Measurements from ENCODE around the gene LRRC26.

GRCh38 chr9:137163805-137164204, 6.0 kb downstream of the LRRC26 start:
- no peak for TF ChIP-seq GATA3 (IDR thresholded peaks at IDR 0.05; ENCODE audit: low read depth, low read length)
- TF ChIP-seq GATA2 (IDR thresholded peaks at IDR 0.05; ENCODE audit: low read depth, low read length), result no peak
